Vagina (tissue), 2 donors: ENCODE data around the gene ADI1. TPM values are rescaled to one million over a fixed set of nuclear protein-coding genes. Genes with fewer than 3 reads are reported as not detected.
A peak's percentile ranks its signal among the peaks of the same experiment; 100 is the strongest.

ENCODE experiments used
- DNase-seq, 2 donors: peaks; one replicate each; pipeline ENCODE4 v3.0.0-alpha.2; 2017; ENCODE audit errors: extremely low spot score in 2 of 2
- H3K27ac ChIP-seq: fragments of 200-600 bp; sonication (generic); one replicate; pipeline ENCODE4 v1.5.1; 2019
- H3K27me3 ChIP-seq: fragments of 200-600 bp; sonication (generic); one replicate; pipeline ENCODE4 v1.5.1; 2019
- H3K36me3 ChIP-seq, 2 donors: fragments of 200-600 bp; sonication (generic); one replicate each; pipeline ENCODE4 v1.5.1; 2017 to 2019
- H3K4me1 ChIP-seq: fragments of 200-600 bp; sonication (generic); one replicate; pipeline ENCODE4 v1.5.1; 2019
- H3K4me3 ChIP-seq, 2 donors: fragments of 200-600 bp; sonication (generic); 1 replicate in 1 of 2; 2 replicates in 1 of 2; pipeline ENCODE4 v1.5.1; 2016 to 2019
- H3K9me3 ChIP-seq: fragments of 200-600 bp; sonication (generic); one replicate; pipeline ENCODE4 v1.5.1; 2019
- POLR2A ChIP-seq, 2 donors: fragments of 450-650 bp; IDR thresholded peaks; one replicate each; pipeline ENCODE4 v1.6.1; 2017; ENCODE audit warnings: antibody characterized with exemption in 2 of 2, mild to moderate bottlenecking in 2 of 2, moderate library complexity in 2 of 2
- POLR2AphosphoS5 ChIP-seq, 2 donors: sonication (generic); formaldehyde crosslinking; IDR thresholded peaks; one replicate each; pipeline ENCODE4 v1.9.0; 2017; ENCODE audit warnings: antibody characterized with exemption in 2 of 2, mild to moderate bottlenecking in 2 of 2, low read depth in 1 of 2; ENCODE audit not compliant: insufficient read depth in 1 of 2
- intact Hi-C: fragments of 100-400 bp; cut with DNase I; formaldehyde crosslinking; loops from one replicate; pipeline ENCODE4 v1.15.1; 2023
- total RNA-seq: library from RNA; depleted of rRNA; stranded (reverse); fragments of >200 nt; gene quantifications from one replicate; pipeline ENCODE4 v1.2.3, GENCODE V29; 2016
- TF ChIP-seq, protein P1 (sequence below), 3 experiments: fragments of 450-650 bp in 2 of 3; fragments of 200-600 bp in 1 of 3; sonication (generic) in 1 of 3; IDR thresholded peaks; one replicate each; pipeline ENCODE4 v1.5.1; 2017 to 2019; ENCODE audit warnings: antibody characterized with exemption in 3 of 3, mild to moderate bottlenecking in 2 of 3, moderate library complexity in 2 of 3

Gene ADI1
- total RNA-seq, 1 donor from 2014 or later: 26.3 TPM

DNA sequence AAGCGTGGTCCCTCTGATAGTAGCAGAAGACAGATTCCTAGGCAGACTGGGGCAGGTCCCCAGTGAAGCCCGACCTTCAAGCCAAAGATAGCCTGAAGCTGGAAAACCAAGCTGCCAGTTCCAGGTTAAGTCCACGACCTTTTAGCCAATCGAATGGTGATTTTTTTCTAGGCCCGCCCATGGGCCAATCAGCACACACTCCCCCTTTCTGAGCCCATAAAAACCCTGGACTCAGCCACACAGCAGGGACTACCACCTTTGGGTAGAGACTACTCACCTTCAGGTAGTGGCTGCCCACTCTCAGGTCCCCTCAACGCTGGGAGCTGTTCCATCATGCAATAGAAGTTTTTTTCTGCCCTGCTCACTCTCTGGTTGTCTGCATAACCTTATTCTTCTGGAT lies 14.5 kb upstream of the ADI1 start:
- Histone ChIP-seq H3K4me1 (peaks cover 24% of the 10 kb centered on the region), H3K27ac (peak overlapping the region; percentile 98), H3K27me3 (no peaks in the 10 kb centered on the region), H3K4me3 (no peak overlapping the region), H3K9me3 (no peaks in the 10 kb centered on the region), H3K36me3 (no peaks in the 10 kb centered on the region)
- TF ChIP-seq POLR2A (IDR thresholded peaks at IDR 0.05): no peak
- TF ChIP-seq, protein P1, sequence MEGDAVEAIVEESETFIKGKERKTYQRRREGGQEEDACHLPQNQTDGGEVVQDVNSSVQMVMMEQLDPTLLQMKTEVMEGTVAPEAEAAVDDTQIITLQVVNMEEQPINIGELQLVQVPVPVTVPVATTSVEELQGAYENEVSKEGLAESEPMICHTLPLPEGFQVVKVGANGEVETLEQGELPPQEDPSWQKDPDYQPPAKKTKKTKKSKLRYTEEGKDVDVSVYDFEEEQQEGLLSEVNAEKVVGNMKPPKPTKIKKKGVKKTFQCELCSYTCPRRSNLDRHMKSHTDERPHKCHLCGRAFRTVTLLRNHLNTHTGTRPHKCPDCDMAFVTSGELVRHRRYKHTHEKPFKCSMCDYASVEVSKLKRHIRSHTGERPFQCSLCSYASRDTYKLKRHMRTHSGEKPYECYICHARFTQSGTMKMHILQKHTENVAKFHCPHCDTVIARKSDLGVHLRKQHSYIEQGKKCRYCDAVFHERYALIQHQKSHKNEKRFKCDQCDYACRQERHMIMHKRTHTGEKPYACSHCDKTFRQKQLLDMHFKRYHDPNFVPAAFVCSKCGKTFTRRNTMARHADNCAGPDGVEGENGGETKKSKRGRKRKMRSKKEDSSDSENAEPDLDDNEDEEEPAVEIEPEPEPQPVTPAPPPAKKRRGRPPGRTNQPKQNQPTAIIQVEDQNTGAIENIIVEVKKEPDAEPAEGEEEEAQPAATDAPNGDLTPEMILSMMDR (IDR thresholded peaks at IDR 0.05): no peak
- no peak for TF ChIP-seq POLR2AphosphoS5 (IDR thresholded peaks at IDR 0.05; ENCODE audit: insufficient read depth in 1 of 2, low read depth in 1 of 2)
- intact Hi-C loops: no loop called here
- DNase-seq: no peak

DNA sequence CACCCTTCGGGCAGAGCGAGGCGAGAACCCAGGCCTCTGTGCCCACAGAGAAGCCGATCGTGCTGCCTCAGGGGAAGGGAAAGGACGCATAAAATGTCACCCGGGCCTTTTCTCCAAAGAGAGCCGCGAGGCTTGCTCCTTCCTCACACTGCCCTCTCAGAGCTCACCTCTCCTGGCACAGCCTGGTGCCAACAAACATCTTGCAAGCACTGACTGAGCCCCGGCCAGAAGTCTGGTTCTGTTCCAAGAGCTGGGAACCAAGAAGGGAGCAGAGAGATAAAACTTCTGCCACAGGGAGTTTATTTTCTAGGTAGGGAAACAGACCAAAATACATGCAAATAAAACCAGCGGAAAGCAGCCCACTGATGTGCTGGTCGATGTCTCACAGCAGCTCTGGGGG lies 13.6 kb upstream of the ADI1 start:
- Histone ChIP-seq H3K27me3 (no peaks in the 10 kb centered on the region), H3K4me3 (no peak overlapping the region), H3K4me1 (peaks cover 24% of the 10 kb centered on the region), H3K9me3 (no peaks in the 10 kb centered on the region), H3K36me3 (no peaks in the 10 kb centered on the region), H3K27ac (no peak overlapping the region)
- intact Hi-C loops: no loop called here
- DNase-seq: no peak
- TF ChIP-seq POLR2AphosphoS5 (IDR thresholded peaks at IDR 0.05; ENCODE audit: insufficient read depth in 1 of 2, low read depth in 1 of 2): no peak
- TF ChIP-seq POLR2A (IDR thresholded peaks at IDR 0.05): no peak
- TF ChIP-seq, protein P1 (IDR thresholded peaks at IDR 0.05): no peak

DNA sequence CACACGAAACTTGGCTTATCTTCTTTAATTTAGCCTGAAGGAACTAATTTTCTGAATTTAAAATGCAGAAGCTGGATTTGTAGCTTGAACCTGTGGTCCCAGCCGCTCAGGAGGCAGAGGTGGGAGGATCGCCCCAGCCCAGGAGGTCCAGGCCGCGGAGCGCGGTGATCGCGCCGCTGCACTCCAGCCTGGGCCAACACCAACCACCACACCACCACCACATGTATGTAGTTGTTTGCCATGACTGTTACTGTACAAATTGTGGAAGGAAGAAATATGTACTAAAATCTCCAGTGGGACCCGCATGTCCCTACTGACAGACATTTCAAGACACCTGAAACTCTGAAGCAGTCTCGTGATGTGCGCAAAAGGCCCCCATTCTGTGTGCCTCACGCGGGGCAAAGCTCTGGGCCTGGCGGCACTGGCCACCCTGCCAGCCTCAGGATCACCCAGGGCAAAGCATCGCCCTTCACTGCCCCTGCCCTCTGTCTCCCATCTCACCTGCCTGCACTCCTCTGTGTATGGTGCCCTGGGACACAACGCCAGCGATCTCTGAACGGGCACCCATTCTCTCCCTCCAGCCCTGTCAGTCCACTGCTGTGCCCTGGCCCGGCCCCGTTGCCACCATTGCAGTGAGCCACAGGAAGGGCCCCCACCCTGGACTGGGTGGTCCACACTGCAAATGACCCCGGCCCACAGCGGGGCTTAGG lies 10.1 kb upstream of the ADI1 start:
- Histone ChIP-seq H3K27ac (no peak overlapping the region), H3K36me3 (no peaks in the 10 kb centered on the region), H3K4me3 (no peak overlapping the region), H3K9me3 (no peaks in the 10 kb centered on the region), H3K27me3 (no peaks in the 10 kb centered on the region), H3K4me1 (no peaks in the 10 kb centered on the region)
- intact Hi-C loops: no loop called here
- DNase-seq: no peak
- TF ChIP-seq POLR2A (IDR thresholded peaks at IDR 0.05) (no peak), POLR2AphosphoS5 (IDR thresholded peaks at IDR 0.05; ENCODE audit: insufficient read depth in 1 of 2, low read depth in 1 of 2) (no peak)
- TF ChIP-seq, protein P1 (IDR thresholded peaks at IDR 0.05): no peak

DNA sequence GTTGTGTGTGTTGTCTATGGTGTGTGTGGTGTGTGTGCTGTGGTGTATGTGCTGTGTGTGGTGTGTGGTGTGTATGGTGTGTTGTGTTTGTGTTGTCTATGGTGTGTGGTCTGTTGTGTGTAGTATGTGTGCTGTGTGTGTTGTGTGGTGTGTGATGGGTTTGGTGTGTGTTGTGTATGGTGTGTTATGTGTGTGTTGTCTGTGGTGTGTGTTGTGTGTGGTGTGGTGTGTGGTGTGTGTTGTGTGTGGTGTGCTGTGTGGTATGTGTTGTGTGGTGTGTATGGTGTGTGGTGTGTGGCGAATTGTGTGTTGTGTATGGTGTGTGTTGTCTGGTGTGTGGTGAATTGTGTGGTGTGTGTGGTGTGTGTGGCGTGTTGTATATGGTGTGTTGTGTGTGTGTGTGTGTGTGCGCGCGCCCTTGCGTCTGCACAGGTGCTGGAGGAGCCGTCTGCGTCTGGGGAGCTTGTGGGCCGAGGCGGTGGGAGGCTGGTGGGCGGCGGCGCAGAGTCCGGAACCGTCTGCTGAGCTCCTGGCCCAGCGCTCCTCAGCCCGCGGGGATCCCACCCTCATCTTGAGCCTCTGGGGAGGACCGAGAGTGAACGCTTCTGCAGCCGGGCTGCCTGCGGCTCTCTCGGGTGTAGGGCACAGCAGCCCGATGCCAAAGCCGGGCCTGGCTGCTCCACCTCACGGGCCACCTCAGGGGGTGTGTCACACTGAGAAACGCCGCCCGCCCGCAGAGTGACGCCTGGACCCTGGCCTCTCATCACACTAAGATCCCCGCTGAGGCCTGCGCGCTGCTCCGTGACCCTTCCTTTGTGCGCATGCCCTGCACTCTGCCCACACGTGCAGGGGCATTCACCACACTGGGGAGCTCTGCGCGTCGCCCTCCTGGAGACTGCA lies 8.8 kb upstream of the ADI1 start:
- no peaks in the 10 kb centered on the region for H3K27me3 ChIP-seq
- no peaks in the 10 kb centered on the region for H3K9me3 ChIP-seq
- no peak overlapping the region for H3K4me3 ChIP-seq
- DNase-seq: no peak
- intact Hi-C loops: no loop called here
- no peak overlapping the region for H3K27ac ChIP-seq
- H3K4me1 ChIP-seq: no peaks in the 10 kb centered on the region
- no peaks in the 10 kb centered on the region for H3K36me3 ChIP-seq
- no peak for TF ChIP-seq POLR2A (IDR thresholded peaks at IDR 0.05)
- TF ChIP-seq POLR2AphosphoS5 (IDR thresholded peaks at IDR 0.05; ENCODE audit: insufficient read depth in 1 of 2, low read depth in 1 of 2): no peak
- TF ChIP-seq, protein P1 (IDR thresholded peaks at IDR 0.05): no peak
